Vagina (tissue), 2 donors: ENCODE data around the gene RNU1-2.
"Not testable (repeated sequence)": the region's sequence is repeated elsewhere in the genome, so short reads cannot be mapped to it uniquely, and the experiment has no call there.

Experiments used
- CTCF ChIP-seq, 3 experiments: fragments of 450-650 bp in 2 of 3; fragments of 200-600 bp in 1 of 3; sonication (generic) in 1 of 3; IDR thresholded peaks; one replicate each; pipeline ENCODE4 v1.5.1; 2017 to 2019; ENCODE audit warnings: antibody characterized with exemption in 3 of 3, mild to moderate bottlenecking in 2 of 3, moderate library complexity in 2 of 3
- POLR2A ChIP-seq, 2 donors: fragments of 450-650 bp; IDR thresholded peaks; one replicate each; pipeline ENCODE4 v1.6.1; 2017; ENCODE audit warnings: antibody characterized with exemption in 2 of 2, mild to moderate bottlenecking in 2 of 2, moderate library complexity in 2 of 2
- POLR2AphosphoS5 ChIP-seq, 2 donors: sonication (generic); formaldehyde crosslinking; IDR thresholded peaks; one replicate each; pipeline ENCODE4 v1.9.0; 2017; ENCODE audit warnings: antibody characterized with exemption in 2 of 2, mild to moderate bottlenecking in 2 of 2, low read depth in 1 of 2; ENCODE audit not compliant: insufficient read depth in 1 of 2

DNA sequence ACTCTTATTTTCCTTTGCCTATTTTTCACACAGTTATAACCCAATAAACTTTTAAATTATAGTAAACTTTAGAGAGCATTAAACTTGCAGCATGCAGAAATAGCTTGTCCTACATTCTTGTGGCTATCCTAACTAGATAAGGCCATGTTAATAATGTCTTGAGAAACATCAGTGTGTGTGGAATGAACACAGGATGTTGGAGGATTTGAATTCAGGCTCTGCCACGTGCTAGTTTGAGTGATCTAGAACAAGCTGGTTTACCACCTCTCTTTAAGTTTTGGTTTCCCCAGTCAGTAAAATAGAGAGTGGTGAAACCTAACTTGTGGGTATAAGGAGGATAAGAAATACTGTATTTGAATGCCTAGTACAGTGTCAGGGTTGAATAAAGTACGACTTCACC, 39.6 kb upstream of the RNU1-2 start:
- TF ChIP-seq CTCF (IDR thresholded peaks at IDR 0.05); POLR2AphosphoS5 (IDR thresholded peaks at IDR 0.05; ENCODE audit: insufficient read depth in 1 of 2, low read depth in 1 of 2); POLR2A (IDR thresholded peaks at IDR 0.05): not testable (repeated sequence)
